NT2/D1 (cell line): ENCODE data around the gene PIGO.
A peak's percentile ranks its signal among the peaks of the same experiment; 100 is the strongest.

Source experiments
- DNase-seq: peaks from one replicate; pipeline ENCODE4 v3.0.0-alpha.2; 2011; ENCODE audit warnings: low read depth, low spot score
- H3K27me3 ChIP-seq: 2 replicates; pipeline ENCODE4 v1.6.0; 2011; ENCODE audit warnings: mild to moderate bottlenecking; ENCODE audit not compliant: insufficient read length, insufficient read depth
- H3K36me3 ChIP-seq: 2 replicates; pipeline ENCODE4 v1.6.1; 2011; ENCODE audit warnings: mild to moderate bottlenecking, low read length, mixed read lengths; ENCODE audit not compliant: insufficient read depth, insufficient read length
- H3K4me1 ChIP-seq: 2 replicates; pipeline ENCODE4 v1.5.1; 2011; ENCODE audit not compliant: insufficient read depth, insufficient read length
- H3K4me3 ChIP-seq: 2 replicates; pipeline ENCODE4 v1.5.1; 2011; ENCODE audit warnings: low read depth; ENCODE audit not compliant: insufficient read length
- H3K9ac ChIP-seq: 2 replicates; pipeline ENCODE4 v1.6.0; 2011; ENCODE audit warnings: low read depth; ENCODE audit not compliant: insufficient read length
- H3K9me3 ChIP-seq: 2 replicates; pipeline ENCODE4 v1.5.1; 2011; ENCODE audit warnings: mild to moderate bottlenecking, low read length; ENCODE audit not compliant: insufficient read depth
- SUZ12 ChIP-seq: IDR thresholded peaks from 2 replicates; pipeline ENCODE4 v1.6.1; 2011; ENCODE audit not compliant: insufficient read length, insufficient read depth; ENCODE audit errors: extremely low read depth
- YY1 ChIP-seq: IDR thresholded peaks from 2 replicates; pipeline ENCODE4 v1.6.1; 2011; ENCODE audit not compliant: insufficient read length, insufficient read depth
- ZNF274 ChIP-seq: IDR thresholded peaks from 2 replicates; pipeline ENCODE4 v1.6.1; 2011; ENCODE audit warnings: mild to moderate bottlenecking, low read depth, low read length

Gene PIGO

GRCh38 chr9:35096035-35096849, at the start of gene PIGO:
TSS of gene PIGO (minus strand) at chr9:35096591. CDS start at chr9:35095565, 1,026 bp downstream.
- H3K27me3 ChIP-seq: no peaks in the 10 kb centered on the region
- peak within 1 kb of the TSS; percentile 85 for H3K4me3 ChIP-seq
- H3K9ac ChIP-seq: peak within 1 kb of the TSS; percentile 97
- TF ChIP-seq YY1 (no peak), SUZ12 (no peak), ZNF274 (no peak)
- H3K4me1 ChIP-seq: no peaks in the 10 kb centered on the region
- H3K36me3 ChIP-seq: peaks cover 61% of the 10 kb centered on the region
- DNase-seq: peak; percentile 84
- H3K9me3 ChIP-seq: no peaks in the 10 kb centered on the region

- TF ChIP-seq YY1 (no peak), ZNF274 (no peak), SUZ12 (no peak)
- Histone ChIP-seq H3K4me1 (no peaks in the 10 kb centered on the region), H3K27me3 (no peaks in the 10 kb centered on the region), H3K36me3 (no peaks in the 10 kb centered on the region), H3K9me3 (peaks cover 57% of the 10 kb centered on the region), H3K9ac (no peak overlapping the region), H3K4me3 (no peak overlapping the region)
- no peak for DNase-seq
Measured at GRCh38 chr9:35142037-35142436, 45.6 kb upstream of the PIGO start.

GRCh38 chr9:35140093-35140492, 43.7 kb upstream of the PIGO start:
- no peak overlapping the region for H3K4me3 ChIP-seq
- no peak overlapping the region for H3K9ac ChIP-seq
- H3K4me1 ChIP-seq: no peaks in the 10 kb centered on the region
- no peak for DNase-seq
- no peaks in the 10 kb centered on the region for H3K36me3 ChIP-seq
- TF ChIP-seq SUZ12 (no peak), ZNF274 (no peak), YY1 (no peak)
- no peaks in the 10 kb centered on the region for H3K27me3 ChIP-seq
- H3K9me3 ChIP-seq: peaks cover 41% of the 10 kb centered on the region

- H3K9me3 ChIP-seq: peaks cover 23% of the 10 kb centered on the region
- H3K36me3 ChIP-seq: no peaks in the 10 kb centered on the region
- no peaks in the 10 kb centered on the region for H3K27me3 ChIP-seq
Measured at GRCh38 chr9:35136866-35137265, 40.5 kb upstream of the PIGO start.

GRCh38 chr9:35135988-35136387, 39.6 kb upstream of the PIGO start:
- Histone ChIP-seq H3K4me3 (no peak overlapping the region), H3K9me3 (peaks cover 18% of the 10 kb centered on the region), H3K27me3 (no peaks in the 10 kb centered on the region), H3K36me3 (no peaks in the 10 kb centered on the region), H3K9ac (no peak overlapping the region), H3K4me1 (no peaks in the 10 kb centered on the region)
- no peak for TF ChIP-seq ZNF274
- no peak for TF ChIP-seq YY1
- no peak for DNase-seq

More at GRCh38 chr9:35136866-35137265, 40.5 kb upstream of the PIGO start:
- Histone ChIP-seq H3K4me1 (no peaks in the 10 kb centered on the region), H3K4me3 (no peak overlapping the region), H3K9ac (no peak overlapping the region)
- TF ChIP-seq SUZ12 (no peak), YY1 (no peak), ZNF274 (no peak)
- no peak for DNase-seq

- TF ChIP-seq YY1: no peak
- TF ChIP-seq ZNF274: no peak
- no peak for TF ChIP-seq SUZ12
- H3K4me1 ChIP-seq: no peaks in the 10 kb centered on the region
Measured at GRCh38 chr9:35134920-35135319, 38.5 kb upstream of the PIGO start.

GRCh38 chr9:35116898-35117551, 20.6 kb upstream of the PIGO start:
- Histone ChIP-seq H3K4me1 (peaks cover 12% of the 10 kb centered on the region), H3K36me3 (no peaks in the 10 kb centered on the region), H3K9ac (peak overlapping the region; percentile 71), H3K9me3 (no peaks in the 10 kb centered on the region), H3K4me3 (peak overlapping the region; percentile 54), H3K27me3 (no peaks in the 10 kb centered on the region)
- no peak for TF ChIP-seq YY1
- no peak for TF ChIP-seq SUZ12
- peak; percentile 86 for DNase-seq

More at GRCh38 chr9:35134920-35135319, 38.5 kb upstream of the PIGO start:
- Histone ChIP-seq H3K27me3 (no peaks in the 10 kb centered on the region), H3K9ac (no peak overlapping the region), H3K36me3 (no peaks in the 10 kb centered on the region), H3K4me3 (no peak overlapping the region), H3K9me3 (peaks cover 25% of the 10 kb centered on the region)
- no peak for DNase-seq

GRCh38 chr9:35116539-35116897, 20.1 kb upstream of the PIGO start:
- no peak for DNase-seq
- H3K4me1 ChIP-seq: peaks cover 12% of the 10 kb centered on the region
- H3K9ac ChIP-seq: peak overlapping the region; percentile 71
- H3K9me3 ChIP-seq: no peaks in the 10 kb centered on the region
- TF ChIP-seq ZNF274 (no peak), YY1 (no peak), SUZ12 (no peak)
- peak overlapping the region; percentile 54 for H3K4me3 ChIP-seq
- no peaks in the 10 kb centered on the region for H3K36me3 ChIP-seq
- no peaks in the 10 kb centered on the region for H3K27me3 ChIP-seq
